D721Med (cell line): Measurements from ENCODE around the gene OVOL1.

Source experiments
- DNase-seq: peaks from one replicate; pipeline ENCODE4 v3.0.0; 2011; ENCODE audit warnings: low spot score; ENCODE audit not compliant: insufficient read length
- FAIRE-seq: peaks from 2 replicates; lab custom pipeline; 2011; peaks lifted over from hg19 to GRCh38; lab: Jason Lieb, UNC
- CTCF ChIP-seq: IDR thresholded peaks from 2 replicates; pipeline ENCODE4 v1.5.1; 2012; ENCODE audit warnings: mild to moderate bottlenecking, control low read depth; ENCODE audit not compliant: insufficient read depth; ENCODE audit errors: missing control alignments

Gene OVOL1

GRCh38 chr11:65802841-65803240, 16.0 kb downstream of the OVOL1 start:
- FAIRE-seq: no peak
- no peak for DNase-seq
- no peak for TF ChIP-seq CTCF

GRCh38 chr11:65803797-65804492, 17.1 kb downstream of the OVOL1 start:
- FAIRE-seq: no peak
- DNase-seq: no peak
- no peak for TF ChIP-seq CTCF

GRCh38 chr11:65806979-65807378, 20.1 kb downstream of the OVOL1 start:
- DNase-seq (no peak), FAIRE-seq (no peak)
- TF ChIP-seq CTCF: no peak

DNA sequence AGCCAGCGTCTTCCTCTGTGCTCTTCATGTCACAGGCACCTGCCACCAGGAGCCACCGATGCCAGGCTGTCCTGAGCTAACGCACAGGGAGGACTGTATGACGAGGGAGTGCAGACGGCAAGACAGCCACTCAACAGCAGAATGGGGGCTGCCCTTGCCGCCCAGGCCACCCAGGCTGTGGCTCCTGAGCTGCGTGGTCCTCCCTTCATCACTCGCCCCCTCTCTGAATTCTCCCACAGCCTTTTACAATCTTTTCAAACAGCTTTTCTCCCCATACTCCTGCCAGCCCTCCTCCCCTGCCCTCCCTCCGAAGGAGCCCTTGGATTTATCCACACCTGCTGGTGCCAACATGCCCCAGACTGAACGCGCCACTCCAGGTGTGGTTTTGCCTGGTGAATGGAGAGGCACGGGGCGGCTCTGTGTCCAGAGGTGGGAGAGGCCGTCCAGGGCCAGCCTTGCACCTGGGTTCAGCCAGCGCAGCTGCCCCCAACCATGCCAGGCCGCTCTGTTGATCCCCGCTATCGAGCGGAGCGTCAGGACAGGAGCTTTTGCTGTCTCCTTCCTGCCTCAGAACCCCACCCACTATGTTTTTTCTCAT, 22.0 kb downstream of the OVOL1 start:
- FAIRE-seq: no peak
- TF ChIP-seq CTCF: no peak
- DNase-seq: no peak

DNA sequence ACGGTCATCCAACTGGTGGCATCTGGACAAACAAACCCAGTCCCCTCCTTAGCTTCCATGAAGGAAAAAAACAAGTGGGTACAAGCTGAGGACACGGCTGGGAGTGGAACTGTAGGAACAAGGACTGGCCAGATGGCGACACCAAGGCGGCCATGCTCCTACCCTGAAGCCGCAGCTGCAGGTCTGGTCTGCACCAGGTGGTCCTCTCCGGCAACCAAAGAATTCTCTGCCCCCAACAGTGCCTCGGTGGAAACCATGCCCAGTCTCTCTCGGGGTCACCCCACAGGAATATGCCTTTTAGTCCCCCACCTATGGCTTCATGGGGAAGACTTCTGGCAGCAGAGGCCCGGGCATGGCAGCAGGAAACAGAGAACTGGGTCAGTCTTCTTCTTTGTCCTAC, 22.6 kb downstream of the OVOL1 start:
- no peak for DNase-seq
- no peak for TF ChIP-seq CTCF
- no peak for FAIRE-seq

DNA sequence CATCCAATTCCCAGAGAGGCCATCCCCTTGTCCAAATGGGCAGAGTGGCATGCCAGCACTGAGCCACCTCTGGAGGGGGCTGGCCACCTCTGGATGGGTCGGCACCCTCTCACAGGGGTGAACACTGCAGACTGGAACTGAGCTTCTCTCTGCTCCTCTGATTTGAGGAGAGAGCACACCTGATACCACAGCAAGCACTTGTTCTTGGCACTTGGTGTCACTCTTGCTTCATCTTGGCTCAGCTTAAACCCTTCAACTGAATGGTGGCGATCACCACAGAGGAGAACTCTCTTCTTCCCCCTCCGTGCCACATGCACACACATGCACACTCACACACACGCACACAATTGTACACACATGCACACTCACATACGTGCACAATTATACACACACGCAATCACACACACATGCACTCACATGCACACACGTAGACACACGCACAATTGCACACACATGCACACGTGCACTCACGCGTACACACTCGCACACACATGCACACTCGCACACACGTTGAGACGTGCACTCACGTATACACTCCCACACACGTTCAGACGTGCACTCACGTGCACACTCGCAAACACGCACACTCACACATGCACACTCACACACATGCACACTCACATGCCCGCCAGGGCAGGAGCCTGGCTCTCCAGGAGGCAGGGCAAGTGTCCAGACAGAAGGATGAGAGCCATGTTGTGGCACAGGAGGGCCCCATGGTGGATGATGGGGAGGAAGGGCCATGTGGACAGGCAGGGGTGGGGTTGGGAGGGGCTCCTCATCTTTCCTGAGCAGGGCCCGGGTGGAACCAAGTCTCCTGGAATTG, 23.4 kb downstream of the OVOL1 start:
- DNase-seq: no peak

More for the DNA sequence above, 23.4 kb downstream of the OVOL1 start:
- no peak for FAIRE-seq
- TF ChIP-seq CTCF: no peak
